ENCODE results near the gene TMPRSS2. TPM values are rescaled to one million over a fixed set of nuclear protein-coding genes. Genes with fewer than 3 reads are reported as not detected.

Gene TMPRSS2
- total and polyA plus RNA-seq, 3 donors from 2014 or later: 2.3 to 5.6 (median 3.9) TPM

DNA sequence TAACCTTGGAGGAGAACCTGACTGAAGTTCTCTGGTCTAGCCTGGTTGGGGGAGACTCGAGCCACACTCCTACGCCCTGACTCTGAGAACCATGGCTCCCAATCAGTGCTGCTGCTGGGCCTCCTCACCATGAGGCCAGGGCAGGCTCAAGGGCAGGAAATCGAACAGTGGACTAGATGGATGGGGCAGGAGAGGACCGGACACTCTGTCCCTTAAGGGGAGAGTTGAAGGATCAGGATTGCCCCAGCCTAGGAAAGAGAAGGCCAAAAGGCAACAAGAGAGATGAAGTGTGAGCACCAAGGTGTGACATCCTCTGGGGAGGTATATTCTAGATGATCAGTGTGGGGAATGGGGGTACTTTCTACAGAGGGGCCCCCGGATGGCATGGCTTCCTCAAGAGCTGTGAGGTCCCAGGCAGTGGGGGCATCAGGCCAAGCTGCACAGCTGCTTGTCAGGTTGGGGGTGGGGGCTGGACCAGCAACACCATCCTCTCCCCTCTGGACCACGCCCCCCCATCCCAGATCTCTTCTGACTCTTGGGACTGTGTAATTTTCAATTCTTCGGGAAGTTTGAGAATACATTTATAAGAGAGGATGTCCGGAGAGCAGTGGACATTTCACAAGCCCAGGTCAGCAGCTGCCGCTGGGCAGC lies 47.9 kb downstream of the TMPRSS2 start:
- intact Hi-C loops (cut with DNase I; ENCODE audit: low total_unique reads): loop anchor here (5.0 kb wide), 1 partner anchor 178 kb away; no protein-coding TSS in a partner anchor
- WGBS, 2 donors: 92% methylated on average over 9 of the region's 9 CpGs
- no peak for DNase-seq
- H3K27ac ChIP-seq: no peak overlapping the region
- TF ChIP-seq, protein P1, sequence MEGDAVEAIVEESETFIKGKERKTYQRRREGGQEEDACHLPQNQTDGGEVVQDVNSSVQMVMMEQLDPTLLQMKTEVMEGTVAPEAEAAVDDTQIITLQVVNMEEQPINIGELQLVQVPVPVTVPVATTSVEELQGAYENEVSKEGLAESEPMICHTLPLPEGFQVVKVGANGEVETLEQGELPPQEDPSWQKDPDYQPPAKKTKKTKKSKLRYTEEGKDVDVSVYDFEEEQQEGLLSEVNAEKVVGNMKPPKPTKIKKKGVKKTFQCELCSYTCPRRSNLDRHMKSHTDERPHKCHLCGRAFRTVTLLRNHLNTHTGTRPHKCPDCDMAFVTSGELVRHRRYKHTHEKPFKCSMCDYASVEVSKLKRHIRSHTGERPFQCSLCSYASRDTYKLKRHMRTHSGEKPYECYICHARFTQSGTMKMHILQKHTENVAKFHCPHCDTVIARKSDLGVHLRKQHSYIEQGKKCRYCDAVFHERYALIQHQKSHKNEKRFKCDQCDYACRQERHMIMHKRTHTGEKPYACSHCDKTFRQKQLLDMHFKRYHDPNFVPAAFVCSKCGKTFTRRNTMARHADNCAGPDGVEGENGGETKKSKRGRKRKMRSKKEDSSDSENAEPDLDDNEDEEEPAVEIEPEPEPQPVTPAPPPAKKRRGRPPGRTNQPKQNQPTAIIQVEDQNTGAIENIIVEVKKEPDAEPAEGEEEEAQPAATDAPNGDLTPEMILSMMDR (IDR thresholded peaks at IDR 0.05): no peak
- no peak for TF ChIP-seq POLR2A (IDR thresholded peaks at IDR 0.05)
- no peaks in the 10 kb centered on the region for H3K27me3 ChIP-seq
- no peaks in the 10 kb centered on the region for H3K4me1 ChIP-seq
- H3K36me3 ChIP-seq (ENCODE audit: low read depth, missing control alignments): no peaks in the 10 kb centered on the region
- H3K4me3 ChIP-seq: no peak overlapping the region
- H3K9me3 ChIP-seq: no peaks in the 10 kb centered on the region

DNA sequence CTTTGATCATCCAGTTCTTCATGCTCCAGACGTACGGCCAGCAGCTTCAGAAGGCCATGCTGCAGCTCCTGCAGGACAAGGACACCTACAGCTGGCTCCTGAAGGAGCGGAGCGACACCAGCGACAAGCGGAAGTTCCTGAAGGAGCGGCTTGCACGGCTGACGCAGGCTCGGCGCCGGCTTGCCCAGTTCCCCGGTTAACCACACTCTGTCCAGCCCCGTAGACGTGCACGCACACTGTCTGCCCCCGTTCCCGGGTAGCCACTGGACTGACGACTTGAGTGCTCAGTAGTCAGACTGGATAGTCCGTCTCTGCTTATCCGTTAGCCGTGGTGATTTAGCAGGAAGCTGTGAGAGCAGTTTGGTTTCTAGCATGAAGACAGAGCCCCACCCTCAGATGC lies 49.4 kb downstream of the TMPRSS2 start:
- TF ChIP-seq, protein P1 (IDR thresholded peaks at IDR 0.05): no peak
- no peak for TF ChIP-seq POLR2A (IDR thresholded peaks at IDR 0.05)
- DNase-seq: no peak
- Histone ChIP-seq H3K36me3 (ENCODE audit: low read depth, missing control alignments) (no peaks in the 10 kb centered on the region), H3K4me3 (no peak overlapping the region), H3K27me3 (no peaks in the 10 kb centered on the region), H3K9me3 (no peaks in the 10 kb centered on the region), H3K4me1 (no peaks in the 10 kb centered on the region), H3K27ac (no peak overlapping the region)
- intact Hi-C loops (cut with DNase I; ENCODE audit: low total_unique reads): no loop called here
- WGBS, 2 donors: 94% methylated on average over 22 of the region's 22 CpGs

DNA sequence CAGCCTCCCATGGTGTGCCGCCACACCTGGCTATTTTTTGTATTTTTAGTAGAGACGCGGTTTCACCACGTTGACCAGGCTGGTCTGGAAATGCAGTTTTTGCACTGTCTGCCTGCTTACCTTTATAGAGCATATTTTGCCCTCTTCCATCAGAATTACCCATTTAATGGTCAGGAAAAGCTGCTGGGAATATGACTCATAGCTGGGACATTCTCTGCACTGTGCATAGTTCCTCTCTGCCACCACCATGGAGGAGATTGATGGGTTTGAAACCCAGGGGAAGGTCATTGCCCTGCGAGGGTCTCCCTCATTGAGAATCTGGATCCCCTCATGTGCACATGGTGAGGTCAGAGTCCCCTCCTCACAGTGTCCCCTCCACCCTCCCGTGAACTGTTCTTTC lies 49.8 kb downstream of the TMPRSS2 start:
- 90 to 91% methylated on average over 6 of the region's 6 CpGs for WGBS, 2 donors
- no peak for TF ChIP-seq POLR2A (IDR thresholded peaks at IDR 0.05)
- TF ChIP-seq, protein P1 (IDR thresholded peaks at IDR 0.05): no peak
- no peak for DNase-seq
- Histone ChIP-seq H3K36me3 (ENCODE audit: low read depth, missing control alignments) (no peaks in the 10 kb centered on the region), H3K4me1 (no peaks in the 10 kb centered on the region), H3K9me3 (no peaks in the 10 kb centered on the region), H3K27me3 (no peaks in the 10 kb centered on the region), H3K4me3 (no peak overlapping the region), H3K27ac (no peak overlapping the region)
- intact Hi-C loops (cut with DNase I; ENCODE audit: low total_unique reads): no loop called here

DNA sequence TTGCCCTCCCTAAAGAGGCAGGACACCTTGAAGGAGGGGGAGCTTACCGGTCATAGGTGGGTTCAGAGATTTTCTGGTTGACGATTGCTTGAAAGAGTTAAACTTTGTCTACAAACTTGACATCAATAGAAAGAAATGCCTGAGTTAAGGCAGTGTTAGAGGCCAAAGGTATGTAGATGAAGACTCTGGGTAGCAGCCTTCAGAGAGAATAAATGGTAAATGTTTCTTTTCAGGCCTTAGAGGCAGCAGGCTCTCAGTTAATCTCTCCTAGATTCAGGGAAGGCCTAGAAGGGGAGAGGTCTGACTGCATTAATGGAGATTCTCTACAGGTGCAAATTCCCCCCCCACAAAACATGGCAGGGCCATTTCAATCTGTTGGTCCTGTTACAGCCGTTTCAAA lies 54.2 kb downstream of the TMPRSS2 start:
- H3K9me3 ChIP-seq: no peaks in the 10 kb centered on the region
- intact Hi-C loops (cut with DNase I; ENCODE audit: low total_unique reads): no loop called here
- no peak overlapping the region for H3K4me3 ChIP-seq
- no peak for TF ChIP-seq POLR2A (IDR thresholded peaks at IDR 0.05)
- TF ChIP-seq, protein P1 (IDR thresholded peaks at IDR 0.05): no peak
- no peaks in the 10 kb centered on the region for H3K4me1 ChIP-seq
- no peaks in the 10 kb centered on the region for H3K36me3 ChIP-seq (ENCODE audit: low read depth, missing control alignments)
- WGBS, 2 donors: 59 to 73% methylated on average over 3 of the region's 3 CpGs
- no peak for DNase-seq
- H3K27ac ChIP-seq: no peak overlapping the region
- H3K27me3 ChIP-seq: no peaks in the 10 kb centered on the region

DNA sequence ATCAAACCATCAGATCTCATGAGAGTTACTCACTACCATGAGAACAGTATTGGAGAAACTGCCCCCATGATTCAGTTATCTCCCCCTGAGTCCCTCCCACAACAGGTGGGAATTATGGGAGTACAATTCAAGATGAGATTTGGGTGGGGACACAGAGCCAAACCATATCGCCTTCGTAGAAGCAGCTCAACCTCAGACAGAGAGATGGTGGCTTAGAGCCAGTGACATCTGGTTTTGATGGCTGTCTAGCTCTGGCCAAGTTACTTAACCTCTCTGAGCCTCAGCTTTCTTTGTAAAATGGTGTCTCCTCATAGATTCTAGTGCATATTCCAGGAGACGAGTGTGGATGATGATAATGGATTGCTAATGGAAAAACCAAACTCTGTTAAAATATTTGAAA lies 54.8 kb downstream of the TMPRSS2 start:
- 93 to 94% methylated on average over 3 of the region's 3 CpGs for WGBS, 2 donors
- no peak overlapping the region for H3K4me3 ChIP-seq
- no peaks in the 10 kb centered on the region for H3K36me3 ChIP-seq (ENCODE audit: low read depth, missing control alignments)
- no peak for TF ChIP-seq POLR2A (IDR thresholded peaks at IDR 0.05)
- TF ChIP-seq, protein P1 (IDR thresholded peaks at IDR 0.05): no peak
- no peak for DNase-seq
- no peaks in the 10 kb centered on the region for H3K4me1 ChIP-seq
- H3K27ac ChIP-seq: no peak overlapping the region
- H3K9me3 ChIP-seq: no peaks in the 10 kb centered on the region
- H3K27me3 ChIP-seq: no peaks in the 10 kb centered on the region
- intact Hi-C loops (cut with DNase I; ENCODE audit: low total_unique reads): no loop called here
